Activated T-cell treated with anti-CD3 and anti-CD28 coated beads, Interleukin-2, amount 50 U/mL, for 48 hours (primary cell): ENCODE measurements around the gene SEMA5A.

Source experiments
- DNase-seq, 2 experiments: peaks; one replicate each; pipeline ENCODE4 v3.0.0-alpha.2; 2020

SEMA5A gene

DNA sequence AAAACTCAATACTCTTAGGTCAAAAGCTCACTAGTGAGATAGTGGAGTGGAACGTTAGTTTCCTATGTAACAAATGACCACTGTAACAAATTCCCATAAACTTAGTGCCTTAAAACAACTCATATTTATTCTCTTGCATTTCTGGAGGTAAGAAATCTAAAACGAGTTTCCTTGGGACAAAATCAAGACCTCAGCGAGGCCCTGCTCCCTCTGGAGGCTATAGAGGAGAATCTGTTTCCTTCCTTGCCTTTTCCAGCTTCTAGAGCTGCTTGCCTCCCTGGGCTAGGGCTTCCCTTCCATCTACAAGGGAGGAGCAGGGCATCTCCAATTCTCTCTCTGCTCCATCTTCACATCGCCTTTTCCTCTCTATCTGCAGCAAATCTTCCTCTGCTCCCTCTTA lies 32.0 kb downstream of the SEMA5A start:
- no peak for DNase-seq

DNA sequence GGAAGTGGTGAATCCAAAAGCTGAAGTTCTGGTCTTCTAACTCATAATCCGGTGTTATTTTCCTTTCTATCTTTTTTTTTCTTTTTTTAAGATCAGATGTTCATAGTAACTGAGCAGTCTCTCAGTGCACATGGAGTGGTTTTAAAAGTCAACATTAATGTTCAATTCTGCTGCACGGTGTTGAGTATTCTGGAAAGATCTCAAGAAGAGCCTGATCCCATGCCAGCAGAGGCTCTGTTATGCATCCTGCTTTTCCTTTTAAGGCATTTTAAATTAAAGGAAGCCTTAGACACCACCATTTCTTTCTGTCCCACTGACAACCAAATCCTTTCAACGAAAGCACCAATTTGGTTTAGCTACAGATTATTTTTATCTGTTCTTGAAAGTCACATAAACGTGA lies 33.4 kb downstream of the SEMA5A start:
- DNase-seq, result no peak

DNA sequence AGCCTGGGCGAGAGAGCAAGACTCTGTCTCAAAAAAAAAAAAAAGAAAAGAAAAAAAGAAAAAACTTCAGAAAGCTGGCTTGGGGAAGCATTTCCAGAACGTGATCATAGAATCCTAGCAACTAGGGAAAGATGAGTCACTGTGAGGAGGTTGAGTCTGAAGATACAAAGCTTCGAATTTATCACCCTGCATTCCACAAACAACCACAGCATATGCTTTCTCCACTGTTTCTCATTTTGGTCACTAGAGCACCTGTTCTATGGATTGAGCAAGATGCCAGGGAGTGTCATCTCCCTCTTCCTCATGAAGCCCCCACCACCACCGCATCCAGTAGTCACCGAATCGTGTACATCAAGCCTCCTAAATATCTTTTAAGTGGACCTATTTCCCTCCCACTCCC lies 37.9 kb downstream of the SEMA5A start:
- DNase-seq, result no peak

GRCh38 chr5:9505225-9505624 lies 40.6 kb downstream of the SEMA5A start:
- DNase-seq, result no peak

- no peak for DNase-seq
Measured at GRCh38 chr5:9502864-9503263, 43.0 kb downstream of the SEMA5A start.

DNA sequence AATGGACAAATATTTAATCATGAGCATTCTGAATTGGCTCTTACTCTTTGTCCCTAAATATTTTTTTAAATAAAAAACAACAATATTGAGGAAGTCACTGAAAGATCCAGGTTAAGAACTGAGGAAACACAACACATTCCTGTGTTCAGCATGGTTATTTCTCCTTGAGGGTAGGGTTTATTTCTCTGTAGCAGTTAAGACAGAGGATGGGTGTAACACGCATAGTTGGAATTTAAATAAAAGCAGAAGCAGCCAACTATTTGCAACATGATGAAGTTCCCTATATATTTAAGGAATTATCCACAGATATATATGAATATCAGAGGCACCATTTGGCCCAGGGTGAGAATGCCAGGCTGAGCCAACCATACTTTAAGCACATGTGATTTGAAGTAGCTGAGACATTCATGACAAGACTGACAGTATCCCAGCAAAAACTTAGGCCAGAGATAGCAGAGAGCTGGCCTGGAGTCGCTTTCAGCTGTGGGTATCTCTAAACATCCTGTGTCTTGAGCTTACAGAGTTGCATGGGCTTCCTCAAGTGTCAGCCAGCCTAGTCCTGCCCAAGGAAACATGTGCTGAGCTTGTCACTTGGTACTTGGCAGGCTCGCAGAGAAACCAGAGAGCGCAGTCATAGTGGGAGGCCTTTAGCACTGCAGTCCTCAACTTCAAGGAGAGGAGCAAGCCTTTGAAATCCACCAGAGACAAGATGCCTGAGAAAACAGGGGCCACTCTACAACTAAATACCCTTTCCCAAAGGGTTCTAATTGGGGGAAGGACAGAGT lies 43.6 kb downstream of the SEMA5A start:
- no peak for DNase-seq

GRCh38 chr5:9500625-9501024 lies 45.2 kb downstream of the SEMA5A start:
- no peak for DNase-seq

GRCh38 chr5:9500193-9500592 lies 45.7 kb downstream of the SEMA5A start:
- DNase-seq, result no peak

DNA sequence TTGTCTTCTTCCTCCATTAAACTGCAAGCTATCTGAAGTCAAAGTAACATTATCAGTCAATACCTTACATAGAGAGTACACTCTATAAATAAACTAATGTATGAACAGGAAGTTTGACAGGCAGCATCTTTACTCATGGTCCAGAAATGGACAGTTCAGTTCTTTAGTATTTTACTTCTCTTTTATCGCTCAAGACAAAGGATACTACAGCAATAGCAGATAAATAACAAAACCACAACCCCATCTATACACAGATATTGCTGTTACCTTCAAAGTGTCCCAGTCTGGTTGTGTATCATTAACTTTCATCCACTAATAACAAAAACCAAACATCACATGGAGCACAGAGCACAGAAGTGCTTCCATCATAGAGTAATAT lies 46.4 kb downstream of the SEMA5A start:
- DNase-seq, result no peak

DNA sequence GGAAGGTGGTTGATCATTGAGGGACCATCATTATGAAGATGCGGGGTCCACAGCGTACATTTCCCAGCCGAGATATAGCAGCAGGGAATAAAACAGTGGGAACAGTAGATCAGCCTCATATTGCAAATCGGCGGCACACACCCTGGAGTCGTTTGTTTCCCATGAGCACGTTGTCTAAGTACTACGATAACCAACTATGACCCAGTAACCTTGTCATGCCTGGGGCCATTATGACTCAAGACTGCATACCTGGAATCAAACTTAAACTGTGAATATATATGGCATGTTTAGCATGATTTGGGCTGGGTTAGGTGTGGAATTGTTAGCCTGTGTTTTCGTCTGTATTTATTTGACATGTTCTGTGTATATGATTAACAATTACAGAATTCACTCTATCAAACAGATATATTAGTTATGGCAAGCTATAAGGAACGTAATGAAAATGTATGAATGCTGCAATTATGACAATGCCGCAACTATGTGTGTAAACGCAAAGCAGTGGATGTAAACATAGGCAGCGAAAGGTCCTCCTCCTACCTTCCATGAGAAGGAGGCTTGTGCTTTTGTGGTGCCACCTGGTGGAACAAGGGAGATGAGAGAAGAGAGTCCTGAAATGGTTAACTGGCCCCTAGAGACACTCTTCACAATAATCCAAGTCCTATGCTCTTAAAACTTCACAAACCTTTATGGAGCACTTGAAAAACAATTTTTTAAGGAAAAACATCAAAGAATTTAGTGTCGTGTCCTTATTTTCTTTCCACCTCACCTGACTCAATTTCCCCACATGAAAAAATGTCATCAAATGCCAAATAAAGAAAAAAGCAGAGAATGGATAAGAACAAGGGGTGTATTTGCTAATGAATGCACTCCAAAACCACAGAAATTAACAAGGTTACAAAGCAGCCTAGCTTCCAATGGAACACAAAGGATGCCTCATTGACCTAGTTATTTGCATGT lies 47.1 kb downstream of the SEMA5A start:
- no peak for DNase-seq

GRCh38 chr5:9497347-9497746 lies 48.5 kb downstream of the SEMA5A start:
- no peak for DNase-seq

DNA sequence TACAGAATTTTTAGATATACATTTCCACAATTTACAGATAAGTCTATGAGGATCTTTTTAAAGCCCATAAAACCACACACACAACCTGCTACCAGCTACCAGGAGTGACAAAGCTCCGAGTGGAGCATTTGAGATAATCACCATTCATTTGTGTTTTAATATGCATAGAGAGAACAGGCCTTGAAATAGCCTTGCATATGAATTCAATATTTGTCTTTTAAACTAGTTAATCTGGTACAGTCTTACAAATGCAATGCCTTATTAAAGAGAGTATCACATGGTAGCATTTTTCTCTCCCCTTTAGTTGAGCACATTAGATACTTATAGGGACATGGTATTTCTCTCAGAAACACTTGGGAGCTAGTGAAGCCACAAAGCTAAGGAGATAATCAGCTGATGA lies 49.1 kb downstream of the SEMA5A start:
- no peak for DNase-seq

GRCh38 chr5:9495121-9495520 lies 50.8 kb downstream of the SEMA5A start:
- DNase-seq, result no peak

DNA sequence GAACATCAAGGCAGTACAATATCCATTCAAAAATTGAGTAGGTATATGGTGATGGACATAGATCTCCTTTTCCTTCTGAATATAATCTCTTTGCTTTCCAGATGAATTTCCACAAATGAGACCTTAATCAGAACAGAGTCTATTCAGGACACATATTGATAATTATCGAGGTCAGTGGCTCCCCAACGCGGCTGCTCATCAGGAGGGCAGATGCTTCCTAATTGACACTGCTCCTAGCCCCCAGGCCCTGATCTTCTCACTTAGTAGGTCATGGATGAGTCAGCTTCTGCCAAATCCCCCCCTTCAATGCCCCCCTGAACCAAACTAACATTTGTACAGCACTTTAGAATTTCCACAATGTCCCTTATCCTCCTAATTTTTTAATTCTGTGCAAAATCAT lies 51.6 kb downstream of the SEMA5A start:
- DNase-seq, result no peak

- no peak for DNase-seq
Measured at GRCh38 chr5:9490494-9491097, 55.3 kb downstream of the SEMA5A start.

DNA sequence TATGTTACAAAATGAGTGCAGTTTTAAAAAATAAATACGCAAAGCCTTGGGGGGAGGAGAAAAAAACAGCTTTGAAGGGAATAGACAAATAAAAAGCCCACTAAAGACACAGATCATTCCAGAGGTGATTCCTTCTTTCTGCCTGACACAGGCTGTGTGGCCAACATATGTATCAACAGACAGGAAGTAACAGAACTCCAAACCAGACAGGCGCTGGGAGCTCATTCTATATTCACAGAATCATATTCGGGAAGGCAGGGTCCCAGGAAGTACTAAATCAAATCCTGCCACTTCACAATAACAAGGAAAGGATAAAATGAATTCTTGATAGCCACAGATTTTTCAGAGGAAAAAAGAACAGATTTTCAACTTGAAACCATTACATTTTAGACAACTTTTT lies 62.1 kb downstream of the SEMA5A start:
- no peak for DNase-seq

DNA sequence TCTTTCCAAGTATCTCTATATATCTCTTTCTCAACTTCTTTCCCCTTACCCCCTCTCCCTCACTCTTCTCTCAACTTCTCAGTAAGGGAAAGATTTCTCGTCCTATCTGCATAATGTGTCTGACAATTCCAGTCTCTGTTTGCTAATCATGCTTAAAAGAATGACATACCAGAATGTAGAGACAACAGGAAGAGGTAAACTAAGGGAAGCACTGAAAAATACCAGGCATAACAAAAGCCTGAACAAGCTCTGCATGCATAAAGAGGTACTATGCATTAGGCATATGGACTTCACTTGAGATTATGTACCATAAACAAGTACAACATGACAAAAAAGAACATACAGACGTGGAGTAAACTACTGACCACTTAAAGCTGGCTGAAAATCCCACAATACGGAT lies 62.6 kb downstream of the SEMA5A start:
- no peak for DNase-seq

DNA sequence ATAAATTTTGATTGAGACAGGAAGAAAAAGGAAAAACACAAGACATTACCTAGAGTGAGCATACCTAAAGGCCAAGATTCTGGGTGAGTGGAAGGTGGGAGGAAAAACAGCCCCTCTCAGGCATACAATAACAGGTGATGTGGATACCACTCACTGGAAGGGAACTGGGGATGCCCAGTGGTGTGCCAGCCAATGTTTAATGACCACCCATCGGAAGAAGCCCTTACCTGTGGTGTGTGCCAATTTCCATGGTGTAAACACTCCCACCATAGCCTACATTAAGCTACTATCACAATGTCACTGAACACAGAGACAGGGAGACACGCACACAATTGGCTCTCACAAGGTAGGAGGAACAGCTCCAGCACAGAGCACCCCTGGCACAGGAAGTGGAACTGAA lies 63.5 kb downstream of the SEMA5A start:
- no peak for DNase-seq

DNA sequence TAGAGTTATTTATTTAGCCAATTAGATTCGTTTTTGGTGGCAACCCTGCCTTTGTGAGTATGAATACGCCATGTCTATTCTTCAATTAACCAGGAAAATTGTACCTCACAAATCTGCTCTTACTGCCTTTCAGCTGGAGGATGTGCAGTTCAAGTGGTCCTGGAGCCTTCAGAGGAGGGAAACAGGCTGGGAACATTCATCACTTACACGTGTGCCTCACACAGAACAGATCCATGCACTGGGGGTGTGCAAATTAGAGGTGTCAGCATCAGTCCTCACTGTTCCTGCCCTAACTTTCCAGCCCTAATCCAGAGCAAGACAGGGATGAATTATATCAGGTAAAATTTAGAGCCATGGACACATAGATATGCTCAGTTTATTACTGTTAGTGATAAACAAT lies 65.4 kb downstream of the SEMA5A start:
- no peak for DNase-seq

GRCh38 chr5:9479990-9480389 lies 65.9 kb downstream of the SEMA5A start:
- no peak for DNase-seq

GRCh38 chr5:9479361-9479760 lies 66.5 kb downstream of the SEMA5A start:
- DNase-seq, result no peak

- DNase-seq, result no peak
Measured at GRCh38 chr5:9477537-9477936, 68.3 kb downstream of the SEMA5A start.

DNA sequence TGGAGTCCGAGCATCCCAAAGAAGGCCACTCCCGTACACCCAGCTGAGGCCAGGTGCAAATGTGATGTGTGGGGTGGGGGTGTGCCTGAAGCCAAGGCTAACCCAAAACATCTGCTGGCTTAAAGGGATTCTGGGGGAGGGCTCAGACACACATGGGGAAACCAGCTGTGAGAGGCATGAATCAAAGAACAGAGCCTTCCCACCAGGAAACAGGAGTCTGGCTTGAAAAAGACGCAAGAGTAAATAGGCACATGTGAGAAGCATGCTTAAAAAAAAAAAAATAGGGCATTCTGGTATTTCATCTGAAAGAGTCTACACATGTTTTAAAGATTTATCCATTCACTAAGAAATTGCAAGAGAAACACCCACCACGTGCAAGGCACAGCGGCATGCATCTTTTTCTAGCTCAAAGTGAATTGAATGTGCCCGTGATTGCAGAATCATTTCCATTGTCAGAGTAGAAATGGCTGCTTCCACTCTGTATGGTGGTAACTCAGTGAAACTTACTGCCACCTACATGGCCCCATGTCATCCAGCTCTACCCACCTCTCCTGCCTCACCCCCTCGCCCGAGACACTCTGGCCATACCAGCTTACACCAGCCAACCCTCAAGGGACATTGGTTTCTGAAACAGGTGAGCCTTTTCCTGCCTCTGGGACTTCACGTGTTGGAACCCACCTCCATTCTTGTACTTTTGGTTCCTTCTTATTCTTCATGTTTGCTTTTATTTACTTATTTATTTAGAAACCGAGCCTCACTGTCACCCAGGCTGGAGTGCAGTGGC lies 71.5 kb downstream of the SEMA5A start:
- DNase-seq, result no peak
